Endometrium (tissue), 2 donors: Measurements from ENCODE around the gene DMGDH.
"Not testable (repeated sequence)": the region's sequence is repeated elsewhere in the genome, so short reads cannot be mapped to it uniquely, and the experiment has no call there.

Experiments used
- FAIRE-seq: peaks from 2 replicates; lab custom pipeline; 2012; peaks lifted over from hg19 to GRCh38; lab: Jason Lieb, UNC
- donor health status: control.
- donor health status: control.

The DMGDH gene

GRCh38 chr5:79011219-79011836, 58.1 kb downstream of the DMGDH start:
- no peak for FAIRE-seq

GRCh38 chr5:79008362-79008761, 61.1 kb downstream of the DMGDH start:
- no peak for FAIRE-seq

- no peak for FAIRE-seq
Observed at GRCh38 chr5:79007872-79008271, 61.6 kb downstream of the DMGDH start.

- FAIRE-seq: no peak
Observed at GRCh38 chr5:79005936-79006631, 63.4 kb downstream of the DMGDH start.

GRCh38 chr5:79005151-79005550, 64.3 kb downstream of the DMGDH start:
- FAIRE-seq: no peak

- FAIRE-seq: no peak
Observed at GRCh38 chr5:79002374-79002773, 67.1 kb downstream of the DMGDH start.

- FAIRE-seq: no peak
Observed at GRCh38 chr5:79001471-79001870, 68.0 kb downstream of the DMGDH start.

GRCh38 chr5:78997090-78997489, 72.4 kb downstream of the DMGDH start:
- FAIRE-seq: no peak

- FAIRE-seq: no peak
Observed at GRCh38 chr5:78995521-78996007, 73.9 kb downstream of the DMGDH start.

- FAIRE-seq: no peak
Observed at GRCh38 chr5:78993165-78993564, 76.3 kb downstream of the DMGDH start.

GRCh38 chr5:78992146-78992545, 77.3 kb downstream of the DMGDH start:
- no peak for FAIRE-seq

- FAIRE-seq: no peak
Observed at GRCh38 chr5:78989080-78989479, 80.4 kb downstream of the DMGDH start.

GRCh38 chr5:78985725-78986223, 83.7 kb downstream of the DMGDH start:
- no peak for FAIRE-seq

GRCh38 chr5:78985116-78985724, 84.3 kb downstream of the DMGDH start, which contains the start of gene ARSB:
ARSB (minus strand) TSS chr5:78985310; CDS start chr5:78985248, 62 bp downstream.
- no peak for FAIRE-seq

- FAIRE-seq: no peak
Observed at GRCh38 chr5:78984439-78985115, 84.9 kb downstream of the DMGDH start.

GRCh38 chr5:78983601-78984438, 85.7 kb downstream of the DMGDH start:
- no peak for FAIRE-seq

- FAIRE-seq: not testable (repeated sequence)
Observed at GRCh38 chr5:78983194-78983593, 86.3 kb downstream of the DMGDH start.

- FAIRE-seq: no peak
Observed at GRCh38 chr5:78979909-78980308, 89.6 kb downstream of the DMGDH start.

GRCh38 chr5:78979117-78979742, 90.2 kb downstream of the DMGDH start:
- no peak for FAIRE-seq

- no peak for FAIRE-seq
Observed at GRCh38 chr5:78975035-78975434, 94.4 kb downstream of the DMGDH start.

- no peak for FAIRE-seq
Observed at GRCh38 chr5:78974601-78975000, 94.9 kb downstream of the DMGDH start.
